NCI-H1092 (cell line): ENCODE results near the gene SH3GL1.

Source experiments
- DNase-seq: peaks from one replicate; lab custom pipeline; 2025; lab: John Stamatoyannopoulos, UW

SH3GL1 gene

GRCh38 chr19:4313847-4314490 lies 86.4 kb downstream of the SH3GL1 start:
- no peak for DNase-seq
